SH-SY5Y (cell line): ENCODE measurements around the gene UBE2D4.

ENCODE experiments used
- GATA2 ChIP-seq: IDR thresholded peaks from 2 replicates; pipeline ENCODE4 v1.6.1; 2011; ENCODE audit warnings: mild to moderate bottlenecking, low read depth, low read length
- GATA3 ChIP-seq: IDR thresholded peaks from 2 replicates; pipeline ENCODE4 v1.6.1; 2011; ENCODE audit warnings: low read depth, mild to moderate bottlenecking, low read length, moderate library complexity

DNA sequence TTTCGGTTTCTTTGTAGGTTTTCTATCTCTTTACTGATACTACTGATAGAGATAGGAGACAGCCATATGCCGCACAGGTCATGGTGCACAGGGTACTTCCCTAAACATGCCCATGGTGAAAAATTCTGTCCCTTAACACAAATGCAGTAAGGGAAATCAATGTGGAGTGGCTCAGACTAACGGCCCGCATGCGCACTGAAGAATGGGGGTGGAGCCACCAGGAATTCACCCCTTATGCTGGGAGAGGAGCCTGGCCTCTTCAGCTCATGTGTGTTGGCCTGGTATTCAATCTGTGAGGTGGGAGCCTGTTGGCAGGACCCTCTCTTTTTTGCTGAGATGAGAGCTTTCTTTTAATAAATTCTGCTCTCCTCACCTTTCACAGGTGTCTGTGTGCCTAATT is 11.4 kb upstream of the UBE2D4 start:
- TF ChIP-seq GATA2 (no peak), GATA3 (no peak)
